GM21737 (cell line): Measurements from ENCODE around the gene FBXO33.

Experiments used
- ATAC-seq: cut with Tn5 transposase; IDR thresholded peaks from one replicate; pipeline ENCODE4 v1.9.1; 2021; ENCODE audit warnings: mild to moderate bottlenecking, moderate library complexity; ENCODE audit not compliant: unreplicated experiment

FBXO33 gene, protein sequence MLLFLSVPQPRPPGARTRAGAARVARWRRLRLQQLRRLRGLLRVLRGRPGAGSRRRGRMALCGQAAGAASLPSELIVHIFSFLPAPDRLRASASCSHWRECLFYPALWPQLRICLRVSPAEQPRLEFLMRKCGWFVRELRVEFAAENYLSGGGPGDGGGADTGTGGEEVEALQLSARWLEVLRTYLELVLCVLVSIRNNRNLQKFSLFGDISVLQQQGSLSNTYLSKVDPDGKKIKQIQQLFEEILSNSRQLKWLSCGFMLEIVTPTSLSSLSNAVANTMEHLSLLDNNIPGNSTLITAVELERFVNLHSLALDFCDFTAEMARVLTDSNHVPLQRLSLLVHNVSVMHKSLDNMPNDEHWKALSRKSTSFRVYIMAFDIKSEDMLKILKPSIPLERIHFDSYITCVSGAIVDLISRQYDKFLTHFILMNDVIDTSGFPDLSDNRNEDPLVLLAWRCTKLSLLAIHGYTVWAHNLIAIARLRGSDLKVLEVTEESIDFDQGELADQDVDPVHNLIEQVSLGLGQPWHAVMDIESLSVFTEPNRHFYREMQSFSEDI

GRCh38 chr14:39432179-39432618 lies at the start of gene FBXO33:
Gene FBXO33 (minus strand): TSS chr14:39432433. CDS start chr14:39432162, 271 bp downstream.
- peak; percentile 80 for ATAC-seq

- peak; percentile 85 for ATAC-seq
Measured at GRCh38 chr14:39474416-39474911, 42.2 kb upstream of the FBXO33 start.

DNA sequence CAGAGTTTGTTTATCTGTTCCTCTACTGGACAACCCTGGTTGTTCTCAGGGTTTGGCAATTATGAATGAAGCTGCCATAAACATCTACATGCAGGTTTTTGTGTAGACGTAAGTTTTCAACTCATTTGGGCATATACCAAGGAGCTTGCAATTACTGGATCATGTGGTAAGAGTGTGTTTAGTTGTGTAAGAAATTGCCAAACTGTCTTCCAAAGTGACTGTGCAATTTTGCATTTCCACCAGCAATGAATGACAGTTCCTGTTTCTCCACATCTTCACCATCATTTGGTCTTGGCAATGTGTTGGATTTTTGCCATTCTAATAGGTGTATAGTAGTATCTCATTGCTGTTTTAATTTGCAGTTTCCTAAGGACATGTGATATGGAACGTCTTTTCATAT lies 39.8 kb upstream of the FBXO33 start:
- ATAC-seq: no peak

DNA sequence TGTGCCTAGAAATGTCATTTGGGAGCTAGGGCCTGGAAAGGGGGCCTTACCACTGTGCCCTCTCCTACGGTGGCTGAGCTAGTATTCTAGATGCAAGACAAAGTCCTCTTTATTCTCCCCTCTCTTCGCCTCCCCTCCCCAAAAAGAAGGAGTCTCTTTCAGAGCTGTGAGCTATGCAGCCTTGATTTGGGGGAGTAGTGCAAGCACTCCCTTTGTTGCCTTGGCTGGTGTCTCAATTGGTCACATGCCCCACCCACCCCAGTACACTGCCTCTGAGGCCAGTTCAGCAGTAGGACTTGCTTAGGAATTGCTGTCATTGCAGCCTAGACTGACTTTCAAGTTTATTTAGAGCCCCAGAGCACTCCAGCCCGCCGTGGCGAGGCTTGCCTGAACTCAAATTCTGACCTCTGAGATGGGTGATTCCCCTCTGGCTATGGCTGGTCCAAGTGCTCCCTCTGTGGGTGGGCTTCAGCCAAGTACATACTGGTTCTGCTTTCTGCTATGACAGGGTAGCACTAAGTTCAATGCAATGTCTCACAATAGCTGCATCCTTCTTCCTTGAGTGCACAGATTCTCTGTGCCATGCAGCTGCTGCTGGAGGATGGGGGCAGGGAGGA lies 37.0 kb upstream of the FBXO33 start:
- peak; percentile 98 for ATAC-seq

DNA sequence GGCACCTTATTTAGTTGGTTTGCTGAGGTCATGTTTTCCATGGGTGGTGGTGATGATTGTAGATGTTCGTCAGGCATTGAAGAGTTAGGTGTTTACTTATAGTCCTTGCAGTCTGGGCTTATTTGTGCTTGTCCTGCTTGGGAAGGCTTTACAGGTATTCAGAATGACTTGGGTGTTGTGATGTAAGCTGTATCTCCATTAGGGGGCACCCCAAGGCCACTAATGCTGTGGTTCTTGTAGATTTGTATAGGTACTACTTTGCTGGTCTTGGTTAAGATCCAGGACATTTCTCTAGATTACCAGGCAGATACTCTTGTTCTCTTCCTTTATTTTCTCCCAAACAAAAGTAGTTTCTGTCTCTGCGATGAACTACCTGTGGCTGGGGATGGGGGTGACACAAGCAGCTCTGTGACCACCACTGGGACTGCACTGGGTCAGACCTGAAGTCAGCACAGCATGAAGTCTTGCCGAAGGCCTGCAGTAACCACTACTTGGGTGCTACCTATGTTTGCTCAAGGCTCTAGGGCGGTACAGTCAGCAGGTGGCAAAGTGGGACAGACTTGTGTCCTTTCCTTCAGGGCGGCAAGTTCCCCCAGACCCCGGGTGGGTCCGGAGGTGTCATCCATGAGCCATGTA lies 35.8 kb upstream of the FBXO33 start:
- ATAC-seq: no peak

DNA sequence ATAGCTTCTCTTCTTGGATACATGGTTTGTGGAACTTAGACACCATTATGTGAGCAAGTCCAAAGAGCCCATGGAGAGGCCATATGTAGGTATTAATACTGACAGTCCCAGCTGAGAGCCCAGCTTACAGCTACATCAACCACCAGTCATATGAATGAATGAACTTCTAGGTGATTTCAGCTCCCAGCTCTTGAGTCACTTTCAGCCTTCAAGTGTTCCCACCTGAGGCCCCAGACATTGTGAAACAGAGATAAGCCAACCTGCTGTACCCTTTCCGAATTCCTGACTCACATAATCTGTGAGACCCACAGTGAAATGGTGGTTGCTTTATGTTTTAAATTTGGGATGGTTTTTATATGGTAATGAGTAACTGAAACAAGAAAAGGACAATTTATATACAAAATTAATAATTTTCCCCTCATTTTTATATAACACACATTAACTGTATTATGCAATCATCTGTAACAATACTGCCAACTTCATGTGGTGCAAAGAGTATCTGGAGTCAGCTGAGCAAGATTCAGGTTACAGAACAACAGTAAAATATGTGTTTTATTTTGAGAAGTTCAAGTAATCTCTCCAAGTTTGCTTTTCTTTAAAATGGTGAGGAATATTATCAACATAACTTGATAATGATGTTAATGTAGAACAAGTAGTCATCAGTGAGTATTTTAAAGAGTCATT lies 27.7 kb upstream of the FBXO33 start:
- ATAC-seq: no peak

DNA sequence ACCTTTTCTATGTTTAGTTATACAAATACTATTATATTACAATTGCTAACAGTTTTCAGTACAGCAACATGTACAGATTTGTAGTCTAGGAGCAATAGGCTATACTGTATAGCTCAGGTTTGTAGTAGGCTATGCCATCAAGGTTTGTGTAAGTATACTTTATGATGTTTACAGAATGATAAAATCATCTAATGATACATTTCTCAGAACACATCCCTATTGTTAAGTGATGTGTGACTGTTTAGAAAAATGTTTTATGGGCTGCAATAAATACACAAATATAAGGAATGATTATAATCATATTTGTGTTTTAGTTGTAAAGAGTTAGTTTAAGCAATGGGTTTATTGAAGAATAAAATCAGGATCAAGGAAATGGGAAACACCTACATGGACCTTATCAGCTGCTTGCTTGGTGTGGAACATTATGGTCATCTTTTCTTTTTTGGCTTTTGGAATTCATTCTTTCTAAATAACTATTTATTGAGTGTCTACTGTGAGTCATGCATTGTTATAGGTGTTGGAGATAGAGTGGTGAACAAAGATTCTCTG lies 24.5 kb upstream of the FBXO33 start:
- no peak for ATAC-seq

DNA sequence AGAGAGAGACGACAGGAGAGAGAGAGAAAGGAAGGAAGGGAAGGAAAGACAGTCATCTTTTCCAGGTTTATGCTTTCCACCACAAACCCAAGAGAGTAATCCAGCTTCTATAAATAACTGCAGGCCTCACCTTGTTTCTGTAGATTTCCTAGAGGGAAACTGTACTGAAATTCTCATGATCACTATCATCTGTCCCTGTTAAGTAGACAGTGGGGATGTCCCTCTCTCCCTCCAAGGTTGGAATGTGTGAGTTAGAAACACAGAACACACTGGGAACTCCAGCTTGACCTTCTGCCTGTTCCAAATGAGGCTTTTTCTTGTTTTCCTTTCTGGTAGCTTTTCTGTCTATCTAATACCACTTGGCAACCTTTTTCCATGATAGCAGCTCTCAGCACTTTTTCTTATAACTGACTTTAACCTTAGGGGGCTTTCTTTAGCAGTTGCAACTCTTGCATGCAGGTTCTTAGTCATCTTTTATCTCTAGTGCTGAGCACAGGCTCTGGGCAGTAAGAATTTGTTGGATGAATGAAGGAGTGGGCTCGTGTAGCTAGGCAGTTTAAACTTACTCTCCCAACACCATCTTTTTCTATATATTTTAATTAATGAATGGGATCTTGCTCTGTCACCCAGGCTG lies 22.8 kb upstream of the FBXO33 start:
- no peak for ATAC-seq

DNA sequence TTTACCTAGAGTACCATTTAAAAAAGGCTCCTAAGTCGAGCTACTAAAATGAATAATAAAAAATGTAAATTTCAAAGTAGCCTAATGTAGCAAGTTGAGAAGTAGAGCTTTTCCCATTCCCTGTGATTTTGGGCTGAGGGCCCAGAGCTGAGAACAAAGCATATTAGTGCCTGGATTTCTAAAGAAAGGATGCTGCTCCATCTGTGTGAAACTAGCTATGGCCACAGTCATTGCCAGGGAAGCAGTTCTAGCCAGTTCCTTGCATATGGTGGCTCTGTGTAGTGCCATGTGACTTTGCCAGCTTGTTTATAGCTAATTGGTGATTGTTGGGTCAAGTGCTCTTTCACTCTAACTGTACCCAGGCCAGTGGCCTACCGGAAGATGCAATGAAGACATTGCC lies 20.4 kb upstream of the FBXO33 start:
- ATAC-seq: no peak

GRCh38 chr14:39451811-39452210 lies 19.6 kb upstream of the FBXO33 start:
- peak; percentile 55 for ATAC-seq

DNA sequence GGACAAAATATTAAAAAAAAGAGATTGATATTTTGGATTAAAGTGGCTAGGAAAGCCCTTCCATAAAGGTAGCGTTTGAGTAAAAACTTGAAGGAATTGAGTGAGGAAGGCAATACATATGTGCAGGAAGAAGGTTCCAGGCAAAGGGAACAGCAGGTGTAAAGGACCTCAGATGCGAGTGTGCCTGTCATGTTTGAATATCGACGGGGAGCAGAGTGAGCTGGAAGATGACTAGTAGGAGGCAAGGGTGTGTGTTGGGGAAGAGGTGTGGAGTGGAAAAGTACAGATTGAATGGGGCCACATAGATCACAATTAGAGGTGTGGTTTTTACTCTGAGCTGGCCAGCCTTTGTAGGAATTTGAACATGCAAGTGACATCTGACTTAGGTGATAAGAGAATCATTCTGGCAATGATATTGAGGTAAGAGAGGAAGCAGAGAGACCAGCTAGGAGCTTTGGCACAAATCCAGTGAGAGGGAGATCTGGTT lies 15.0 kb upstream of the FBXO33 start:
- ATAC-seq: no peak

DNA sequence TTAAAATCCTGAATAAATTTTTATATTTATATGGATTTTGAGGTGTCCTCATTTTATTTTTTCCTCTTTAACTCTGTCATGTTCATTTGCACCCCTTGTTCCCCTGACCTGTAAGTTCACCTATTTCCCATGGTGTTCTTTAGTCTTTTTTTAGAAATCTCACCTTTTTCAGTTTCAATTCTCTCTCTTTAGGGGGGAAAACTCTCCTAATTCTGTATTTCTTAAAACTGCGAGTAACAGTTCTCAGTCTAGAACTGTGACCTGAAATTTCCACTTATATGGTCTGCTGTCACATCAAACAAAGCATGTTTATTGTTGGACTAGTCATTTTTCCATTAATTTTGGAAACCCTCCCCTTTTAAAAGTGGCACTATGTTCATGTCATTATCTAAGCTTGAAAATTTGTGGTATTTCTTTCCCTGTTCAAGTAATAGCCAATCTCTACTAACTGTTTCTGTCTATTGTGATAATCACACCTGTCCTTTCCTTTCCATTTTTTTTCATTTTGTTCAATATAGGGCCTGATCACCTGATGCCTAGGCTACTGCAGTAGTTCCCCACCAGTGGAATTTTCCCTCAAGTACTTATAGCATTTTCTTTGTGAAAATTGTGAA lies 14.0 kb upstream of the FBXO33 start:
- peak; percentile 63 for ATAC-seq

GRCh38 chr14:39442293-39442692 lies 10.1 kb upstream of the FBXO33 start:
- ATAC-seq: no peak

DNA sequence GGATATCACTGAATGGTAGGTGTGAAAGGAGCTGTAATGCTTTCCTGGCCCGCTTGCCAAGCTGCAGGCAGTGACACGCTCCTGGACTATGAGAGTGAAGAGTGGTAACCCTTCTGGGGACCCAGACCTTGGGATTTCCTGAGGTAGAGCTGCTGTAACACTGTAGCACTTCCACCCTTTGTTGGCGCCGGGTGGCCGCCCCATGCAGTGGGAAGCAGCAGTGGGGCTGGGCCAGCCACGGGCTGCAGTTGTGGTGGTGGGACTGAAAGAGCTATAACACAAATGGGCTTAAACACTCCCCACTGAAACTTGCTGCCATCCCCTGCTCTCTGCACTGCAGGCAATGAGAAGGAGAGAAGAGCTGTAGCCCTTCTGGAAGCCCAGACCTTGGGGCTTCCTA lies 9.6 kb upstream of the FBXO33 start:
- no peak for ATAC-seq

GRCh38 chr14:39440975-39441374 lies 8.7 kb upstream of the FBXO33 start:
- ATAC-seq: no peak

- no peak for ATAC-seq
Measured at GRCh38 chr14:39435241-39435640, 3.0 kb upstream of the FBXO33 start.

- ATAC-seq: no peak
Measured at GRCh38 chr14:39434401-39434800, 2.2 kb upstream of the FBXO33 start.

- ATAC-seq: no peak
Measured at GRCh38 chr14:39433452-39433813, 1.2 kb upstream of the FBXO33 start.

GRCh38 chr14:39432619-39433451 lies 602 bp upstream of the FBXO33 start:
- ATAC-seq: peak; percentile 55
